GM12878 (cell line): ENCODE measurements around the gene FOSL1. TPM values are rescaled to one million over a fixed set of nuclear protein-coding genes. Genes with fewer than 3 reads are reported as not detected.

Source experiments
- ATAC-seq: fragments of 200-7000 bp; cut with Tn5 transposase; 3 replicates; pipeline ENCODE4 v1.9.1; 2020; ENCODE audit warnings: mild to moderate bottlenecking, moderate library complexity
- BruUV-seq: library from RNA; stranded (reverse); fragments of 400-500 nt; replicated peaks from 2 replicates; lab custom pipeline; 2021; lab: Mats Ljungman, UMichigan
- CTCF ChIA-PET: fragments of 300-600 bp; sonication (Branson Sonifier 250); formaldehyde crosslinking; extraction: SDS; loops from one replicate; lab custom pipeline; 2021; ENCODE audit warnings: inconsistent platforms; lab: Yijun Ruan, JAX
- POLR2A ChIA-PET: fragments of 350-600 bp; formaldehyde crosslinking; extraction: SDS; loops from one replicate; lab custom pipeline; 2021; ENCODE audit warnings: inconsistent platforms; lab: Charles Lee
- RAD21 ChIA-PET: fragments of 300-600 bp; sonication (Branson Sonifier 250); formaldehyde crosslinking; loops from one replicate; lab custom pipeline; 2023; ENCODE audit warnings: antibody characterized with exemption; ENCODE audit not compliant: unreplicated experiment; lab: Charles Lee
- SMC1A ChIA-PET: fragments of 300-600 bp; sonication (Branson Sonifier 250); formaldehyde crosslinking; loops from one replicate; lab custom pipeline; 2023; ENCODE audit not compliant: unreplicated experiment, uncharacterized antibody; lab: Charles Lee
- DNase-seq: peaks from one replicate; pipeline ENCODE4 v3.0.0-alpha.2; 2011; ENCODE audit warnings: low read depth, low spot score
- FAIRE-seq: peaks from 3 replicates; lab custom pipeline; 2011; peaks lifted over from hg19 to GRCh38; lab: Jason Lieb, UNC
- H2AFZ ChIP-seq: 2 replicates; pipeline ENCODE4 v1.6.0; 2011; ENCODE audit warnings: low read depth, low read length, control low read depth; ENCODE audit not compliant: control insufficient read depth
- H3K27ac ChIP-seq: 2 replicates; pipeline ENCODE4 v1.5.1; 2011; ENCODE audit warnings: control low read depth; ENCODE audit not compliant: control insufficient read depth, insufficient read depth
- H3K27me3 ChIP-seq, 2 experiments: replicated peaks in 1 of 2; 2 replicates each; pipeline versions ENCODE4 v1.6.0 to v1.6.1; 2011; ENCODE audit warnings: low read length in 1 of 2; ENCODE audit not compliant: control insufficient read depth in 2 of 2, insufficient read depth in 2 of 2
- H3K36me3 ChIP-seq, 2 experiments: 2 replicates each; pipeline ENCODE4 v1.5.1; 2011; ENCODE audit warnings: low read length in 1 of 2; ENCODE audit not compliant: control insufficient read depth in 2 of 2, insufficient read depth in 2 of 2
- H3K4me1 ChIP-seq: 2 replicates; pipeline ENCODE4 v1.6.1; 2011; ENCODE audit warnings: mild to moderate bottlenecking, low read length, moderate library complexity, mixed read lengths; ENCODE audit not compliant: control insufficient read depth, insufficient read depth
- H3K4me2 ChIP-seq: 2 replicates; pipeline ENCODE4 v1.6.0; 2011; ENCODE audit warnings: control low read depth; ENCODE audit not compliant: control insufficient read depth, insufficient read depth
- H3K4me3 ChIP-seq: fragments of 200-600 bp; sonication (generic); 2 replicates; pipeline ENCODE4 v1.5.1; 2016
- H3K79me2 ChIP-seq: 2 replicates; pipeline ENCODE4 v1.6.0; 2011; ENCODE audit warnings: low read length; ENCODE audit not compliant: control insufficient read depth, insufficient read depth
- H3K9ac ChIP-seq: 2 replicates; pipeline ENCODE4 v1.8.0; 2011; ENCODE audit warnings: low read length, control low read depth, mixed read lengths; ENCODE audit not compliant: control insufficient read depth, insufficient read depth
- H3K9me3 ChIP-seq: replicated peaks from 3 replicates; pipeline ENCODE4 v1.5.1; 2011; ENCODE audit warnings: mild to moderate bottlenecking, low read length; ENCODE audit not compliant: control insufficient read depth, insufficient read depth
- H4K20me1 ChIP-seq: 2 replicates; pipeline ENCODE4 v1.6.0; 2011; ENCODE audit not compliant: control insufficient read depth, insufficient read depth
- ASH2L ChIP-seq: fragments of 300-600, 200-600 bp; sonication (generic); IDR thresholded peaks from 2 replicates; pipeline ENCODE4 v1.6.1; 2017; ENCODE audit warnings: low read depth, mild to moderate bottlenecking, borderline replicate concordance
- BHLHE40 ChIP-seq, 2 experiments: fragments of 450-650 bp in 1 of 2; IDR thresholded peaks; 2 replicates each; pipeline ENCODE4 v1.6.1; 2011 to 2017; ENCODE audit warnings: low read depth in 2 of 2, borderline replicate concordance in 1 of 2, improper control_type of control experiment in 1 of 2, low read length in 1 of 2, mild to moderate bottlenecking in 1 of 2
- CBFB ChIP-seq: IDR thresholded peaks from 2 replicates; pipeline ENCODE4 v1.6.1; 2016; ENCODE audit warnings: antibody characterized with exemption, low read depth
- CHD1 ChIP-seq: IDR thresholded peaks from 2 replicates; pipeline ENCODE4 v1.6.1; 2012; ENCODE audit warnings: low read depth, low read length, improper control_type of control experiment
- ETV6 ChIP-seq, 2 experiments: fragments of 450-650 bp in 1 of 2; IDR thresholded peaks in 1 of 2; conservative IDR thresholded peaks in 1 of 2; 2 replicates each; pipeline ENCODE4 v1.6.1; 2014; ENCODE audit warnings: antibody characterized with exemption in 1 of 2, borderline replicate concordance in 1 of 2, low read depth in 1 of 2, mild to moderate bottlenecking in 1 of 2, moderate library complexity in 1 of 2
- EZH2 ChIP-seq: IDR thresholded peaks from 2 replicates; pipeline ENCODE4 v1.6.1; 2012; ENCODE audit warnings: low read depth, mild to moderate bottlenecking, control low read depth, inconsistent platforms, low read length, borderline replicate concordance; ENCODE audit not compliant: control insufficient read depth
- HCFC1 ChIP-seq: fragments of 150-350 bp; IDR thresholded peaks from 2 replicates; pipeline ENCODE4 v1.6.1; 2014; ENCODE audit warnings: low read length
- HDAC6 ChIP-seq: fragments of 200-600 bp; sonication (generic); IDR thresholded peaks from one replicate; pipeline ENCODE4 v1.8.0; 2017; ENCODE audit warnings: antibody characterized with exemption; ENCODE audit not compliant: unreplicated experiment
- MYC ChIP-seq: IDR thresholded peaks from 2 replicates; pipeline ENCODE4 v1.6.1; 2011; ENCODE audit warnings: mild to moderate bottlenecking, low read length, moderate library complexity, inconsistent platforms; ENCODE audit not compliant: insufficient read depth, insufficient replicate concordance, insufficient read length, severe bottlenecking
- NBN ChIP-seq: fragments of 450-650 bp; IDR thresholded peaks from 2 replicates; pipeline ENCODE4 v1.6.1; 2016
- POLR2A ChIP-seq: IDR thresholded peaks from 2 replicates; pipeline ENCODE4 v1.6.1; 2011; ENCODE audit warnings: low read depth, mild to moderate bottlenecking, low read length
- SPI1 ChIP-seq: IDR thresholded peaks from 2 replicates; pipeline ENCODE4 v1.6.1; 2011; ENCODE audit warnings: low read depth, mild to moderate bottlenecking, low read length, moderate library complexity, borderline replicate concordance; ENCODE audit not compliant: insufficient read depth
- ZNF207 ChIP-seq: fragments of 450-650 bp; IDR thresholded peaks from 2 replicates; pipeline ENCODE4 v1.6.1; 2014; ENCODE audit warnings: antibody characterized with exemption, mild to moderate bottlenecking, borderline replicate concordance
- WGBS: methylation state at CpG from one replicate; pipeline ENCODE4 v1.1.6; 2016; ENCODE audit warnings: low lambda C conversion rate; ENCODE audit not compliant: insufficient replicate concordance, insufficient coverage; ENCODE audit errors: missing lambda C conversion rate; 5-methylcytosine and 5-hydroxymethylcytosine counted together
- in situ Hi-C: fragments of 300-500 bp; cut with MboI; formaldehyde crosslinking; loops from 9 replicates; pipeline ENCODE4 v1.14.3; 2018; ENCODE audit warnings: mixed read lengths
- intact Hi-C: fragments of 100-400 bp; cut with micrococcal nuclease; formaldehyde crosslinking; loops from one replicate; pipeline ENCODE4 v1.14.2; 2022; ENCODE audit not compliant: unreplicated experiment
- polyA plus RNA-seq, 11 experiments: library from polyadenylated mRNA; depleted of rRNA in 4 of 11; unstranded in 6 of 11; stranded (reverse) in 5 of 11; fragments of >200 nt; fragmentation: Nextera tagmentation in 4 of 11; fragmentation: Illumina TruSeq in 1 of 11; extraction: Ambion mirVana in 4 of 11; extraction: Trizol in 1 of 11; gene quantifications; 1 replicate in 1 of 11; 2 replicates in 10 of 11; pipeline versions ENCODE4 v1.2.1 to v1.2.3, GENCODE V29; 2011 to 2016; ENCODE audit warnings: inconsistent platforms in 2 of 11, missing spikeins in 2 of 11, low read depth in 1 of 11
- total RNA-seq, 4 experiments: library from RNA; depleted of rRNA in 3 of 4; stranded (reverse); fragments of >200 nt in 3 of 4; fragmentation: Illumina TruSeq in 1 of 4; extraction: Trizol in 1 of 4; gene quantifications; 2 replicates each; pipeline versions ENCODE4 v1.2.1 to v1.2.3, GENCODE V29; 2013 to 2021
- TF ChIP-seq, protein P1 (sequence below), 3 experiments: IDR thresholded peaks in 2 of 3; conservative IDR thresholded peaks in 1 of 3; 2 replicates each; pipeline ENCODE4 v1.5.1; 2011; ENCODE audit warnings: low read depth in 3 of 3, low read length in 3 of 3, mild to moderate bottlenecking in 3 of 3, control low read depth in 2 of 3, moderate library complexity in 2 of 3, inconsistent platforms in 1 of 3, mixed read lengths in 1 of 3; ENCODE audit not compliant: control insufficient read depth in 2 of 3, insufficient read depth in 1 of 3; ENCODE audit errors: extremely low read depth in 1 of 3
- TF ChIP-seq, protein P2 (sequence below): fragments of 450-650 bp; IDR thresholded peaks from 2 replicates; pipeline ENCODE4 v1.6.1; 2017; ENCODE audit warnings: mild to moderate bottlenecking, low read depth, inconsistent platforms; ENCODE audit not compliant: poor library complexity, severe bottlenecking
- TF ChIP-seq, protein P3 (sequence below): fragments of 450-650 bp; IDR thresholded peaks from 2 replicates; pipeline ENCODE4 v1.6.1; 2014; ENCODE audit warnings: mild to moderate bottlenecking

Gene FOSL1
- total and polyA plus RNA-seq, 10 of the 15 experiments (the other 5 are each of a cell fraction or from before 2014, with no cell fraction given) = 0.82 to 5.4 (median 2.1) TPM

DNA sequence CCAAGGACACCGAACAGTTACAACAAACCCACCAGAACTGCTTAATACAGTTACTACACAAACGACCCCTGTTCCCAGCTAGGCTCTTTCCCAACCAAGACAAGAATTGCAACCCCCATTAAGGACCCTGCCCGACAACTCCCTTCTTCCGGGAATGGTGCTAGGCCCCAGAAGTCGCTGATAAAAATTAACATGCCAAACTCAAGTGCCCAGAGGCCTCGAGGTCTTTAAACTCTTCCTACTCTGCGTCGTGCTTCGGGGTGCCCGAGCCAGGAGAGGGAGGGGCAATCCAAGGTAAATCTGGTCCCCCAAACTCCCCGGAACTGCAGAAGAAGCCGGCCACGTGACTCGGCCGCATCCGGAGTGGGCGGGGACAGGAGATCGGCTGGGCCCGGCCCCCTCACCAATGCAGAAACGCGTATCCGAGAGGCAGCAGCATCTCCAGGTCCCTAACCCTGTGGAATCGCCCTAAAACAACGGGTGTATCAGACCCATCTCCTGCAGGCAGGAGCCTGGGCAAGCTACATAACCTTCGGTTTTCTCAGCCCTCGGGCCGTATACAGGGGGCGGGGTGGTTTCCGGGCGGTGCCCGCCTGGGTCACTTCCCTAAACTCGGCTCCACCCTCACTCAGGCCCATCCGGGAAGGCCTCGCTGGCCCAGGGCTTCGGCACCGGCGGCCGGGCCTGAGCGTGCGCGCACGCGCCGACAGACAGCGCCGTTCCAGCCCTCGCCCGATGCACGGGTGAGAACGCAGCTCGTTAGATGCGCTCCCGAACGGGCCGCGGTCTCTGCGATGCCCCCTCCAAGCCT is 43.3 kb downstream of the FOSL1 start:
- no TSS peak for BruUV-seq
- H3K27ac ChIP-seq = peak overlapping the region; percentile 100
- peak overlapping the region; percentile 93 for H3K4me3 ChIP-seq
- ChIA-PET RAD21 (interaction anchor here (0.5 to 5.0 kb wide), 2 partner anchors 34 to 106 kb away, joined by 3 to 76 read pairs; partner anchors contain the start of genes CCDC85B and FIBP), SMC1A (no interaction called here), POLR2A (interaction anchor here (0.5 to 4.1 kb wide), 5 partner anchors 24 to 455 kb away, joined by 3 to 18 read pairs (median 6); partner anchors contain the start of genes RNASEH2C and SNX32), CTCF (interaction anchor here (5.7 kb wide), 1 partner anchor 31 kb away, joined by 146 read pairs; the partner anchor contains the start of genes CCDC85B and FIBP)
- H3K79me2 ChIP-seq = peaks cover 59% of the 10 kb centered on the region
- ATAC-seq (peak; percentile 50), DNase-seq (no peak), FAIRE-seq (peak; percentile 65)
- H3K4me2 ChIP-seq = peak overlapping the region; percentile 94
- peaks cover 15% of the 10 kb centered on the region for H3K4me1 ChIP-seq
- H3K9ac ChIP-seq = peak overlapping the region; percentile 92
- H4K20me1 ChIP-seq = peaks cover 24% of the 10 kb centered on the region
- H2AFZ ChIP-seq = no peak overlapping the region
- WGBS = under 1% methylated on average over 57 of the region's 57 CpGs
- intact Hi-C loops (loop anchor here (5.0 kb wide), 1 partner anchor 195 kb away; the partner anchor contains the start of gene SF3B2), in situ Hi-C loops (loop anchor here (25.0 kb wide), 1 partner anchor 1620 kb away; the partner anchor contains the start of genes DNAJC4, FKBP2, NUDT22 and PPP1R14B)
- H3K27me3 ChIP-seq = no peaks in the 10 kb centered on the region
- no peaks in the 10 kb centered on the region; the same call in 2 of the 3 replicates for H3K9me3 ChIP-seq
- peaks cover 28 to 39% of the 10 kb centered on the region in 2 experiments; a peak in 3 of 4 replicates for H3K36me3 ChIP-seq
- 0 out of 4 replicates have a peak, but pooled peaks of 1 of the 2 experiments have one; percentile 8 for TF ChIP-seq ETV6 (conservative IDR thresholded peaks at IDR 0.05 in 1 of 2, IDR thresholded peaks at IDR 0.05 in 1 of 2; ENCODE audit: borderline replicate concordance in 1 of 2, low read depth in 1 of 2)
- TF ChIP-seq POLR2A = peak; percentile 79
- peak; percentile 89; the same call in 1 of the 2 replicates for TF ChIP-seq NBN
- TF ChIP-seq ZNF207 = peak; percentile 84; the same call in 1 of the 2 replicates
- TF ChIP-seq, protein P1, sequence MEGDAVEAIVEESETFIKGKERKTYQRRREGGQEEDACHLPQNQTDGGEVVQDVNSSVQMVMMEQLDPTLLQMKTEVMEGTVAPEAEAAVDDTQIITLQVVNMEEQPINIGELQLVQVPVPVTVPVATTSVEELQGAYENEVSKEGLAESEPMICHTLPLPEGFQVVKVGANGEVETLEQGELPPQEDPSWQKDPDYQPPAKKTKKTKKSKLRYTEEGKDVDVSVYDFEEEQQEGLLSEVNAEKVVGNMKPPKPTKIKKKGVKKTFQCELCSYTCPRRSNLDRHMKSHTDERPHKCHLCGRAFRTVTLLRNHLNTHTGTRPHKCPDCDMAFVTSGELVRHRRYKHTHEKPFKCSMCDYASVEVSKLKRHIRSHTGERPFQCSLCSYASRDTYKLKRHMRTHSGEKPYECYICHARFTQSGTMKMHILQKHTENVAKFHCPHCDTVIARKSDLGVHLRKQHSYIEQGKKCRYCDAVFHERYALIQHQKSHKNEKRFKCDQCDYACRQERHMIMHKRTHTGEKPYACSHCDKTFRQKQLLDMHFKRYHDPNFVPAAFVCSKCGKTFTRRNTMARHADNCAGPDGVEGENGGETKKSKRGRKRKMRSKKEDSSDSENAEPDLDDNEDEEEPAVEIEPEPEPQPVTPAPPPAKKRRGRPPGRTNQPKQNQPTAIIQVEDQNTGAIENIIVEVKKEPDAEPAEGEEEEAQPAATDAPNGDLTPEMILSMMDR (IDR thresholded peaks at IDR 0.05 in 2 of 3, conservative IDR thresholded peaks at IDR 0.05 in 1 of 3; ENCODE audit: control insufficient read depth in 2 of 3, extremely low read depth in 1 of 3, insufficient read depth in 1 of 3, low read depth in 3 of 3, low read length in 3 of 3) = no peak
- peak; percentile 90 for TF ChIP-seq SPI1
- TF ChIP-seq, protein P2, sequence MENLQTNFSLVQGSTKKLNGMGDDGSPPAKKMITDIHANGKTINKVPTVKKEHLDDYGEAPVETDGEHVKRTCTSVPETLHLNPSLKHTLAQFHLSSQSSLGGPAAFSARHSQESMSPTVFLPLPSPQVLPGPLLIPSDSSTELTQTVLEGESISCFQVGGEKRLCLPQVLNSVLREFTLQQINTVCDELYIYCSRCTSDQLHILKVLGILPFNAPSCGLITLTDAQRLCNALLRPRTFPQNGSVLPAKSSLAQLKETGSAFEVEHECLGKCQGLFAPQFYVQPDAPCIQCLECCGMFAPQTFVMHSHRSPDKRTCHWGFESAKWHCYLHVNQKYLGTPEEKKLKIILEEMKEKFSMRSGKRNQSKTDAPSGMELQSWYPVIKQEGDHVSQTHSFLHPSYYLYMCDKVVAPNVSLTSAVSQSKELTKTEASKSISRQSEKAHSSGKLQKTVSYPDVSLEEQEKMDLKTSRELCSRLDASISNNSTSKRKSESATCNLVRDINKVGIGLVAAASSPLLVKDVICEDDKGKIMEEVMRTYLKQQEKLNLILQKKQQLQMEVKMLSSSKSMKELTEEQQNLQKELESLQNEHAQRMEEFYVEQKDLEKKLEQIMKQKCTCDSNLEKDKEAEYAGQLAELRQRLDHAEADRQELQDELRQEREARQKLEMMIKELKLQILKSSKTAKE = no peak
- peak; percentile 24; the same call in 1 of the 2 replicates for TF ChIP-seq CBFB
- peak; percentile 32 to 77; a peak in 2 of 4 replicates for TF ChIP-seq BHLHE40 (IDR thresholded peaks at IDR 0.05; ENCODE audit: borderline replicate concordance in 1 of 2, low read depth in 2 of 2, low read length in 1 of 2)
- no peak; the same call in 1 of the 2 replicates for TF ChIP-seq HCFC1
- TF ChIP-seq, protein P3, sequence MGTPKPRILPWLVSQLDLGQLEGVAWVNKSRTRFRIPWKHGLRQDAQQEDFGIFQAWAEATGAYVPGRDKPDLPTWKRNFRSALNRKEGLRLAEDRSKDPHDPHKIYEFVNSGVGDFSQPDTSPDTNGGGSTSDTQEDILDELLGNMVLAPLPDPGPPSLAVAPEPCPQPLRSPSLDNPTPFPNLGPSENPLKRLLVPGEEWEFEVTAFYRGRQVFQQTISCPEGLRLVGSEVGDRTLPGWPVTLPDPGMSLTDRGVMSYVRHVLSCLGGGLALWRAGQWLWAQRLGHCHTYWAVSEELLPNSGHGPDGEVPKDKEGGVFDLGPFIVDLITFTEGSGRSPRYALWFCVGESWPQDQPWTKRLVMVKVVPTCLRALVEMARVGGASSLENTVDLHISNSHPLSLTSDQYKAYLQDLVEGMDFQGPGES = no peak
- TF ChIP-seq ASH2L = no peak
- TF ChIP-seq MYC = no peak
- no peak for TF ChIP-seq HDAC6
- no peak for TF ChIP-seq CHD1
- TF ChIP-seq EZH2 = no peak
